Vagina (tissue), 2 donors: Measurements from ENCODE around the gene ZFYVE26.

Experiments used
- POLR2A ChIP-seq, 2 donors: fragments of 450-650 bp; IDR thresholded peaks; one replicate each; pipeline ENCODE4 v1.6.1; 2017; ENCODE audit warnings: antibody characterized with exemption in 2 of 2, mild to moderate bottlenecking in 2 of 2, moderate library complexity in 2 of 2
- POLR2AphosphoS5 ChIP-seq, 2 donors: sonication (generic); formaldehyde crosslinking; IDR thresholded peaks; one replicate each; pipeline ENCODE4 v1.9.0; 2017; ENCODE audit warnings: antibody characterized with exemption in 2 of 2, mild to moderate bottlenecking in 2 of 2, low read depth in 1 of 2; ENCODE audit not compliant: insufficient read depth in 1 of 2
- TF ChIP-seq, protein P1 (sequence below), 3 experiments: fragments of 450-650 bp in 2 of 3; fragments of 200-600 bp in 1 of 3; sonication (generic) in 1 of 3; IDR thresholded peaks; one replicate each; pipeline ENCODE4 v1.5.1; 2017 to 2019; ENCODE audit warnings: antibody characterized with exemption in 3 of 3, mild to moderate bottlenecking in 2 of 3, moderate library complexity in 2 of 3

- TF ChIP-seq, protein P1, sequence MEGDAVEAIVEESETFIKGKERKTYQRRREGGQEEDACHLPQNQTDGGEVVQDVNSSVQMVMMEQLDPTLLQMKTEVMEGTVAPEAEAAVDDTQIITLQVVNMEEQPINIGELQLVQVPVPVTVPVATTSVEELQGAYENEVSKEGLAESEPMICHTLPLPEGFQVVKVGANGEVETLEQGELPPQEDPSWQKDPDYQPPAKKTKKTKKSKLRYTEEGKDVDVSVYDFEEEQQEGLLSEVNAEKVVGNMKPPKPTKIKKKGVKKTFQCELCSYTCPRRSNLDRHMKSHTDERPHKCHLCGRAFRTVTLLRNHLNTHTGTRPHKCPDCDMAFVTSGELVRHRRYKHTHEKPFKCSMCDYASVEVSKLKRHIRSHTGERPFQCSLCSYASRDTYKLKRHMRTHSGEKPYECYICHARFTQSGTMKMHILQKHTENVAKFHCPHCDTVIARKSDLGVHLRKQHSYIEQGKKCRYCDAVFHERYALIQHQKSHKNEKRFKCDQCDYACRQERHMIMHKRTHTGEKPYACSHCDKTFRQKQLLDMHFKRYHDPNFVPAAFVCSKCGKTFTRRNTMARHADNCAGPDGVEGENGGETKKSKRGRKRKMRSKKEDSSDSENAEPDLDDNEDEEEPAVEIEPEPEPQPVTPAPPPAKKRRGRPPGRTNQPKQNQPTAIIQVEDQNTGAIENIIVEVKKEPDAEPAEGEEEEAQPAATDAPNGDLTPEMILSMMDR (IDR thresholded peaks at IDR 0.05) = no peak
- TF ChIP-seq POLR2AphosphoS5 (IDR thresholded peaks at IDR 0.05; ENCODE audit: insufficient read depth in 1 of 2, low read depth in 1 of 2) (no peak), POLR2A (IDR thresholded peaks at IDR 0.05) (no peak)
Observed at GRCh38 chr14:67756496-67756895, 59.9 kb downstream of the ZFYVE26 start.
